HepG2 (cell line): ENCODE results near the gene TMCO6. TPM values are rescaled to one million over a fixed set of nuclear protein-coding genes. Genes with fewer than 3 reads are reported as not detected.

Source experiments
- ATAD3A ChIP-seq: sonication (generic); formaldehyde crosslinking; IDR thresholded peaks from 2 replicates; pipeline ENCODE4 v1.4.0; 2020; ENCODE audit warnings: missing genetic modification reagents
- ATF7-NPFF ChIP-seq: sonication (generic); formaldehyde crosslinking; IDR thresholded peaks from 2 replicates; pipeline ENCODE4 v1.8.1; 2023; ENCODE audit warnings: mild to moderate bottlenecking, low read depth, missing genetic modification reagents, moderate library complexity
- GATAD1 ChIP-seq: IDR thresholded peaks from 2 replicates; pipeline ENCODE4 v1.6.1; 2016; ENCODE audit warnings: missing genetic modification reagents, missing compliant biosample characterization
- KLF15 ChIP-seq: sonication (generic); formaldehyde crosslinking; IDR thresholded peaks from 2 replicates; pipeline ENCODE4 v1.8.1; 2023; ENCODE audit warnings: borderline replicate concordance, mild to moderate bottlenecking, inconsistent platforms, missing genetic modification reagents, mixed read lengths
- MTF1 ChIP-seq: sonication (generic); formaldehyde crosslinking; IDR thresholded peaks from 2 replicates; pipeline ENCODE4 v1.5.0; 2020; ENCODE audit warnings: missing genetic modification reagents
- PPARG ChIP-seq: conservative IDR thresholded peaks from 2 replicates; pipeline ENCODE4 v1.6.1; 2016; ENCODE audit warnings: missing biosample characterization, missing genetic modification reagents
- RAD51 ChIP-seq: fragments of 450-650 bp; IDR thresholded peaks from 2 replicates; pipeline ENCODE4 v1.6.1; 2016; ENCODE audit warnings: borderline replicate concordance
- TAF1 ChIP-seq: sonication (generic); formaldehyde crosslinking; IDR thresholded peaks from 2 replicates; pipeline ENCODE4 v1.4.0; 2020; ENCODE audit warnings: missing genetic modification reagents
- ZMYM2 ChIP-seq: sonication (generic); formaldehyde crosslinking; IDR thresholded peaks from 2 replicates; pipeline ENCODE4 v1.8.0; 2022; ENCODE audit warnings: mild to moderate bottlenecking, missing genetic modification reagents
- ZNF251 ChIP-seq: sonication (generic); formaldehyde crosslinking; IDR thresholded peaks from 2 replicates; pipeline ENCODE4 v1.9.0; 2021; ENCODE audit warnings: mild to moderate bottlenecking, missing genetic modification reagents
- ZNF264 ChIP-seq: sonication (generic); formaldehyde crosslinking; IDR thresholded peaks from 2 replicates; pipeline ENCODE4 v1.4.0; 2020; ENCODE audit warnings: missing genetic modification reagents
- ZNF550 ChIP-seq: sonication (generic); formaldehyde crosslinking; IDR thresholded peaks from 2 replicates; pipeline ENCODE4 v1.4.0; 2020; ENCODE audit warnings: mild to moderate bottlenecking, missing genetic modification reagents, borderline replicate concordance
- ZNF770 ChIP-seq: sonication (generic); formaldehyde crosslinking; IDR thresholded peaks from 2 replicates; pipeline ENCODE4 v1.5.0; 2020; ENCODE audit warnings: mild to moderate bottlenecking, missing genetic modification reagents
- ZSCAN9 ChIP-seq: IDR thresholded peaks from 2 replicates; pipeline ENCODE4 v1.6.1; 2016; ENCODE audit warnings: borderline replicate concordance
- polyA plus RNA-seq, 8 experiments: library from polyadenylated mRNA; depleted of rRNA in 3 of 8; stranded (reverse) in 7 of 8; unstranded in 1 of 8; fragments of >200 nt; fragmentation: Illumina TruSeq in 4 of 8; extraction: Trizol in 4 of 8; gene quantifications; 2 replicates each; pipeline versions ENCODE4 v1.2.1 to v1.2.3, GENCODE V29; 2011 to 2016; ENCODE audit warnings: low read depth in 4 of 8, missing spikeins in 1 of 8, mixed read lengths in 1 of 8; ENCODE audit not compliant: insufficient read depth in 1 of 8
- total RNA-seq, 5 experiments: library from RNA; depleted of rRNA; stranded (reverse); fragments of >200 nt; fragmentation: Illumina TruSeq; extraction: Trizol; gene quantifications; 2 replicates each; pipeline ENCODE4 v1.2.3, GENCODE V29; 2016; ENCODE audit warnings: low read depth in 1 of 5
- TF ChIP-seq, protein P1 (sequence below): sonication (generic); formaldehyde crosslinking; IDR thresholded peaks from 2 replicates; pipeline ENCODE4 v1.4.0; 2020; ENCODE audit warnings: missing genetic modification reagents
- TF ChIP-seq, protein P2 (sequence below): sonication (generic); formaldehyde crosslinking; IDR thresholded peaks from 2 replicates; pipeline ENCODE4 v1.4.0; 2020; ENCODE audit warnings: missing genetic modification reagents

Gene TMCO6
- total and polyA plus RNA-seq, 2 of the 13 experiments (the other 11 are each of a cell fraction or from before 2014, with no cell fraction given): 16.6 to 28.2 TPM

- peak; percentile 96 for TF ChIP-seq MTF1 (CRISPR knock-in tag)
- no peak for TF ChIP-seq RAD51
- peak; percentile 91 for TF ChIP-seq ZNF264
- TF ChIP-seq GATAD1: peak; percentile 94
- TF ChIP-seq ZMYM2 (CRISPR knock-in tag): 0 out of 2 replicates have a peak, but pooled peaks have one; percentile 19
- no peak; the same call in 1 of the 2 replicates for TF ChIP-seq ATAD3A (CRISPR knock-in tag)
- peak; percentile 56; the same call in 1 of the 2 replicates for TF ChIP-seq ZNF770
- TF ChIP-seq TAF1 (CRISPR knock-in tag): peak; percentile 90
- TF ChIP-seq ZNF251 (CRISPR knock-in tag): no peak
- 0 out of 2 replicates have a peak, but pooled peaks have one; percentile 28 for TF ChIP-seq KLF15
- no peak for TF ChIP-seq ATF7-NPFF (CRISPR knock-in tag)
- 0 out of 2 replicates have a peak, but pooled peaks have one; percentile 43 for TF ChIP-seq ZNF550 (CRISPR knock-in tag)
- TF ChIP-seq, protein P1, sequence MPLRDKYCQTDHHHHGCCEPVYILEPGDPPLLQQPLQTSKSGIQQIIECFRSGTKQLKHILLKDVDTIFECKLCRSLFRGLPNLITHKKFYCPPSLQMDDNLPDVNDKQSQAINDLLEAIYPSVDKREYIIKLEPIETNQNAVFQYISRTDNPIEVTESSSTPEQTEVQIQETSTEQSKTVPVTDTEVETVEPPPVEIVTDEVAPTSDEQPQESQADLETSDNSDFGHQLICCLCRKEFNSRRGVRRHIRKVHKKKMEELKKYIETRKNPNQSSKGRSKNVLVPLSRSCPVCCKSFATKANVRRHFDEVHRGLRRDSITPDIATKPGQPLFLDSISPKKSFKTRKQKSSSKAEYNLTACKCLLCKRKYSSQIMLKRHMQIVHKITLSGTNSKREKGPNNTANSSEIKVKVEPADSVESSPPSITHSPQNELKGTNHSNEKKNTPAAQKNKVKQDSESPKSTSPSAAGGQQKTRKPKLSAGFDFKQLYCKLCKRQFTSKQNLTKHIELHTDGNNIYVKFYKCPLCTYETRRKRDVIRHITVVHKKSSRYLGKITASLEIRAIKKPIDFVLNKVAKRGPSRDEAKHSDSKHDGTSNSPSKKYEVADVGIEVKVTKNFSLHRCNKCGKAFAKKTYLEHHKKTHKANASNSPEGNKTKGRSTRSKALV (CRISPR knock-in tag): peak; percentile 60; the same call in 1 of the 2 replicates
- TF ChIP-seq, protein P2, sequence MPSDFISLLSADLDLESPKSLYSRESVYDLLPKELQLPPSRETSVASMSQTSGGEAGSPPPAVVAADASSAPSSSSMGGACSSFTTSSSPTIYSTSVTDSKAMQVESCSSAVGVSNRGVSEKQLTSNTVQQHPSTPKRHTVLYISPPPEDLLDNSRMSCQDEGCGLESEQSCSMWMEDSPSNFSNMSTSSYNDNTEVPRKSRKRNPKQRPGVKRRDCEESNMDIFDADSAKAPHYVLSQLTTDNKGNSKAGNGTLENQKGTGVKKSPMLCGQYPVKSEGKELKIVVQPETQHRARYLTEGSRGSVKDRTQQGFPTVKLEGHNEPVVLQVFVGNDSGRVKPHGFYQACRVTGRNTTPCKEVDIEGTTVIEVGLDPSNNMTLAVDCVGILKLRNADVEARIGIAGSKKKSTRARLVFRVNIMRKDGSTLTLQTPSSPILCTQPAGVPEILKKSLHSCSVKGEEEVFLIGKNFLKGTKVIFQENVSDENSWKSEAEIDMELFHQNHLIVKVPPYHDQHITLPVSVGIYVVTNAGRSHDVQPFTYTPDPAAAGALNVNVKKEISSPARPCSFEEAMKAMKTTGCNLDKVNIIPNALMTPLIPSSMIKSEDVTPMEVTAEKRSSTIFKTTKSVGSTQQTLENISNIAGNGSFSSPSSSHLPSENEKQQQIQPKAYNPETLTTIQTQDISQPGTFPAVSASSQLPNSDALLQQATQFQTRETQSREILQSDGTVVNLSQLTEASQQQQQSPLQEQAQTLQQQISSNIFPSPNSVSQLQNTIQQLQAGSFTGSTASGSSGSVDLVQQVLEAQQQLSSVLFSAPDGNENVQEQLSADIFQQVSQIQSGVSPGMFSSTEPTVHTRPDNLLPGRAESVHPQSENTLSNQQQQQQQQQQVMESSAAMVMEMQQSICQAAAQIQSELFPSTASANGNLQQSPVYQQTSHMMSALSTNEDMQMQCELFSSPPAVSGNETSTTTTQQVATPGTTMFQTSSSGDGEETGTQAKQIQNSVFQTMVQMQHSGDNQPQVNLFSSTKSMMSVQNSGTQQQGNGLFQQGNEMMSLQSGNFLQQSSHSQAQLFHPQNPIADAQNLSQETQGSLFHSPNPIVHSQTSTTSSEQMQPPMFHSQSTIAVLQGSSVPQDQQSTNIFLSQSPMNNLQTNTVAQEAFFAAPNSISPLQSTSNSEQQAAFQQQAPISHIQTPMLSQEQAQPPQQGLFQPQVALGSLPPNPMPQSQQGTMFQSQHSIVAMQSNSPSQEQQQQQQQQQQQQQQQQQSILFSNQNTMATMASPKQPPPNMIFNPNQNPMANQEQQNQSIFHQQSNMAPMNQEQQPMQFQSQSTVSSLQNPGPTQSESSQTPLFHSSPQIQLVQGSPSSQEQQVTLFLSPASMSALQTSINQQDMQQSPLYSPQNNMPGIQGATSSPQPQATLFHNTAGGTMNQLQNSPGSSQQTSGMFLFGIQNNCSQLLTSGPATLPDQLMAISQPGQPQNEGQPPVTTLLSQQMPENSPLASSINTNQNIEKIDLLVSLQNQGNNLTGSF: peak; percentile 87
- no peak for TF ChIP-seq PPARG (CRISPR knock-in tag)
- 0 out of 2 replicates have a peak, but pooled peaks have one; percentile 19 for TF ChIP-seq ZSCAN9 (CRISPR knock-in tag)
These were observed 52.0 kb downstream of the TMCO6 start, which contains the start of the genes HARS1 and HARS2 (continued) for GRCh38 chr5:140690941-140691924.
